Panc1 (cell line): Measurements from ENCODE around the gene FAM149B1. TPM values are rescaled to one million over a fixed set of nuclear protein-coding genes. Genes with fewer than 3 reads are reported as not detected.

Source experiments
- ATAC-seq: fragments of 200-7000 bp; cut with Tn5 transposase; 2 replicates; pipeline ENCODE4 v1.9.1; 2020; ENCODE audit warnings: mild to moderate bottlenecking, moderate library complexity
- BruUV-seq: library from RNA; stranded (reverse); fragments of 400-500 nt; replicated peaks from 2 replicates; lab custom pipeline; 2021; lab: Mats Ljungman, UMichigan
- CTCF ChIA-PET: fragments of 300-600 bp; sonication (Branson Sonifier 250); formaldehyde crosslinking; loops from one replicate; lab custom pipeline; 2022; ENCODE audit warnings: antibody characterized with exemption; lab: Charles Lee
- POLR2A ChIA-PET: fragments of 300-600 bp; sonication (Branson Sonifier 250); formaldehyde crosslinking; loops from one replicate; lab custom pipeline; 2022; ENCODE audit warnings: antibody characterized with exemption; lab: Charles Lee
- DNase-seq: peaks from one replicate; pipeline ENCODE4 v3.0.0-alpha.2; 2010; ENCODE audit warnings: low read depth, low spot score
- H3K27ac ChIP-seq: 2 replicates; pipeline ENCODE4 v1.5.1; 2011; ENCODE audit warnings: mild to moderate bottlenecking, low read length, inconsistent platforms
- H3K27me3 ChIP-seq: fragments of 200-500 bp; sonication (Bioruptor generic); 2 replicates; pipeline ENCODE4 v1.6.0; 2014; ENCODE audit warnings: low read length, inconsistent platforms; ENCODE audit not compliant: control insufficient read depth, insufficient read depth
- H3K36me3 ChIP-seq: fragments of 200-500 bp; sonication (Bioruptor generic); 2 replicates; pipeline ENCODE4 v1.5.1; 2014; ENCODE audit warnings: inconsistent platforms, mild to moderate bottlenecking, low read length, moderate library complexity; ENCODE audit not compliant: control insufficient read depth, insufficient read depth
- H3K4me1 ChIP-seq: 2 replicates; pipeline ENCODE4 v1.5.1; 2011; ENCODE audit warnings: inconsistent platforms, mild to moderate bottlenecking, low read length, moderate library complexity; ENCODE audit not compliant: control insufficient read depth, insufficient read depth
- H3K4me3 ChIP-seq, 2 experiments: 2 replicates each; pipeline ENCODE4 v1.5.1; 2011 to 2012; ENCODE audit warnings: low read depth in 2 of 2, low read length in 2 of 2, mild to moderate bottlenecking in 2 of 2, inconsistent platforms in 1 of 2, moderate library complexity in 1 of 2
- H3K9me3 ChIP-seq: fragments of 200-500 bp; sonication (Bioruptor generic); 2 replicates; pipeline ENCODE4 v1.5.1; 2014; ENCODE audit warnings: low read depth, mild to moderate bottlenecking, inconsistent platforms, low read length, moderate library complexity; ENCODE audit not compliant: control insufficient read depth, insufficient read depth
- POLR2AphosphoS5 ChIP-seq: IDR thresholded peaks from 2 replicates; pipeline ENCODE4 v1.6.1; 2012; ENCODE audit warnings: mild to moderate bottlenecking, low read depth, low read length, moderate library complexity
- SIN3A ChIP-seq: IDR thresholded peaks from 2 replicates; pipeline ENCODE4 v1.6.1; 2012; ENCODE audit warnings: low read depth, mild to moderate bottlenecking, low read length, moderate library complexity, borderline replicate concordance; ENCODE audit not compliant: insufficient read depth
- TCF7L2 ChIP-seq: IDR thresholded peaks from 2 replicates; pipeline ENCODE4 v1.6.1; 2011; ENCODE audit warnings: mild to moderate bottlenecking, low read depth, low read length, inconsistent platforms
- in situ Hi-C: cut with HindIII; loops from 2 replicates; pipeline ENCODE4 v1.10.0; 2016; ENCODE audit warnings: low sequenced_read_pairs, low pct_unique_long_range_greater_than_20kb
- intact Hi-C: fragments of 100-400 bp; cut with micrococcal nuclease; formaldehyde crosslinking; loops from one replicate; pipeline ENCODE4 v1.10.0; 2022; ENCODE audit not compliant: unreplicated experiment
- total RNA-seq: library from RNA; stranded (reverse); gene quantifications from one replicate; pipeline ENCODE4 v1.2.1, GENCODE V29; 2021; ENCODE audit not compliant: unreplicated experiment
- TF ChIP-seq, protein P1 (sequence below): fragments of 450-650 bp; IDR thresholded peaks from 2 replicates; pipeline ENCODE4 v1.5.1; 2017; ENCODE audit warnings: mild to moderate bottlenecking
- TF ChIP-seq, protein P2 (sequence below), 2 experiments: IDR thresholded peaks; 2 replicates each; pipeline ENCODE4 v1.6.1; 2011 to 2012; ENCODE audit warnings: low read depth in 2 of 2, control low read depth in 1 of 2, low read length in 1 of 2, mild to moderate bottlenecking in 1 of 2, moderate library complexity in 1 of 2; ENCODE audit not compliant: insufficient read depth in 1 of 2

Gene FAM149B1
- total RNA-seq, 1 experiment from 2014 or later = 20.8 TPM

GRCh38 chr10:73190188-73190587 lies 22.3 kb downstream of the FAM149B1 start:
- no peaks in the 10 kb centered on the region for H3K27me3 ChIP-seq
- in situ Hi-C loops (no loop called here), intact Hi-C loops (no loop called here)
- no peaks in the 10 kb centered on the region for H3K9me3 ChIP-seq
- no peak overlapping the region for H3K27ac ChIP-seq
- TF ChIP-seq POLR2AphosphoS5 (no peak), TCF7L2 (no peak), SIN3A (no peak)
- TF ChIP-seq, protein P1, sequence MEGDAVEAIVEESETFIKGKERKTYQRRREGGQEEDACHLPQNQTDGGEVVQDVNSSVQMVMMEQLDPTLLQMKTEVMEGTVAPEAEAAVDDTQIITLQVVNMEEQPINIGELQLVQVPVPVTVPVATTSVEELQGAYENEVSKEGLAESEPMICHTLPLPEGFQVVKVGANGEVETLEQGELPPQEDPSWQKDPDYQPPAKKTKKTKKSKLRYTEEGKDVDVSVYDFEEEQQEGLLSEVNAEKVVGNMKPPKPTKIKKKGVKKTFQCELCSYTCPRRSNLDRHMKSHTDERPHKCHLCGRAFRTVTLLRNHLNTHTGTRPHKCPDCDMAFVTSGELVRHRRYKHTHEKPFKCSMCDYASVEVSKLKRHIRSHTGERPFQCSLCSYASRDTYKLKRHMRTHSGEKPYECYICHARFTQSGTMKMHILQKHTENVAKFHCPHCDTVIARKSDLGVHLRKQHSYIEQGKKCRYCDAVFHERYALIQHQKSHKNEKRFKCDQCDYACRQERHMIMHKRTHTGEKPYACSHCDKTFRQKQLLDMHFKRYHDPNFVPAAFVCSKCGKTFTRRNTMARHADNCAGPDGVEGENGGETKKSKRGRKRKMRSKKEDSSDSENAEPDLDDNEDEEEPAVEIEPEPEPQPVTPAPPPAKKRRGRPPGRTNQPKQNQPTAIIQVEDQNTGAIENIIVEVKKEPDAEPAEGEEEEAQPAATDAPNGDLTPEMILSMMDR = no peak
- TF ChIP-seq, protein P2, sequence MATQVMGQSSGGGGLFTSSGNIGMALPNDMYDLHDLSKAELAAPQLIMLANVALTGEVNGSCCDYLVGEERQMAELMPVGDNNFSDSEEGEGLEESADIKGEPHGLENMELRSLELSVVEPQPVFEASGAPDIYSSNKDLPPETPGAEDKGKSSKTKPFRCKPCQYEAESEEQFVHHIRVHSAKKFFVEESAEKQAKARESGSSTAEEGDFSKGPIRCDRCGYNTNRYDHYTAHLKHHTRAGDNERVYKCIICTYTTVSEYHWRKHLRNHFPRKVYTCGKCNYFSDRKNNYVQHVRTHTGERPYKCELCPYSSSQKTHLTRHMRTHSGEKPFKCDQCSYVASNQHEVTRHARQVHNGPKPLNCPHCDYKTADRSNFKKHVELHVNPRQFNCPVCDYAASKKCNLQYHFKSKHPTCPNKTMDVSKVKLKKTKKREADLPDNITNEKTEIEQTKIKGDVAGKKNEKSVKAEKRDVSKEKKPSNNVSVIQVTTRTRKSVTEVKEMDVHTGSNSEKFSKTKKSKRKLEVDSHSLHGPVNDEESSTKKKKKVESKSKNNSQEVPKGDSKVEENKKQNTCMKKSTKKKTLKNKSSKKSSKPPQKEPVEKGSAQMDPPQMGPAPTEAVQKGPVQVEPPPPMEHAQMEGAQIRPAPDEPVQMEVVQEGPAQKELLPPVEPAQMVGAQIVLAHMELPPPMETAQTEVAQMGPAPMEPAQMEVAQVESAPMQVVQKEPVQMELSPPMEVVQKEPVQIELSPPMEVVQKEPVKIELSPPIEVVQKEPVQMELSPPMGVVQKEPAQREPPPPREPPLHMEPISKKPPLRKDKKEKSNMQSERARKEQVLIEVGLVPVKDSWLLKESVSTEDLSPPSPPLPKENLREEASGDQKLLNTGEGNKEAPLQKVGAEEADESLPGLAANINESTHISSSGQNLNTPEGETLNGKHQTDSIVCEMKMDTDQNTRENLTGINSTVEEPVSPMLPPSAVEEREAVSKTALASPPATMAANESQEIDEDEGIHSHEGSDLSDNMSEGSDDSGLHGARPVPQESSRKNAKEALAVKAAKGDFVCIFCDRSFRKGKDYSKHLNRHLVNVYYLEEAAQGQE (IDR thresholded peaks at IDR 0.05; ENCODE audit: insufficient read depth in 1 of 2, low read depth in 2 of 2, low read length in 1 of 2) = no peak
- ATAC-seq = no peak
- no peak for DNase-seq
- H3K36me3 ChIP-seq = no peaks in the 10 kb centered on the region
- no TSS peak for BruUV-seq
- no peaks in the 10 kb centered on the region for H3K4me1 ChIP-seq
- H3K4me3 ChIP-seq = no peak overlapping the region
- POLR2A ChIA-PET = no interaction called here
- CTCF ChIA-PET = interaction anchor here (0.7 kb wide), 1 partner anchor 19 kb away, joined by 5 read pairs; no protein-coding TSS in a partner anchor

- H3K27me3 ChIP-seq = no peaks in the 10 kb centered on the region
- no peak overlapping the region for H3K4me3 ChIP-seq
- POLR2A ChIA-PET = no interaction called here
- TF ChIP-seq TCF7L2 (no peak), POLR2AphosphoS5 (no peak), SIN3A (no peak)
- TF ChIP-seq, protein P2 (IDR thresholded peaks at IDR 0.05; ENCODE audit: insufficient read depth in 1 of 2, low read depth in 2 of 2, low read length in 1 of 2) = no peak
- TF ChIP-seq, protein P1 = no peak
- no peaks in the 10 kb centered on the region for H3K36me3 ChIP-seq
- no peak overlapping the region for H3K27ac ChIP-seq
- CTCF ChIA-PET = no interaction called here
- in situ Hi-C loops (no loop called here), intact Hi-C loops (no loop called here)
- BruUV-seq = no TSS peak
- ATAC-seq (no peak), DNase-seq (no peak)
- H3K9me3 ChIP-seq = no peaks in the 10 kb centered on the region
- no peaks in the 10 kb centered on the region for H3K4me1 ChIP-seq
Measured at GRCh38 chr10:73205081-73205480, 37.2 kb downstream of the FAM149B1 start.
